GM21576 (cell line): ENCODE results near the gene ZNF396.
A peak's percentile ranks its signal among the peaks of the same experiment; 100 is the strongest.

Source experiments
- ATAC-seq: cut with Tn5 transposase; IDR thresholded peaks from one replicate; pipeline ENCODE4 v1.9.1; 2021; ENCODE audit warnings: mild to moderate bottlenecking, moderate library complexity; ENCODE audit not compliant: unreplicated experiment

The ZNF396 gene

DNA sequence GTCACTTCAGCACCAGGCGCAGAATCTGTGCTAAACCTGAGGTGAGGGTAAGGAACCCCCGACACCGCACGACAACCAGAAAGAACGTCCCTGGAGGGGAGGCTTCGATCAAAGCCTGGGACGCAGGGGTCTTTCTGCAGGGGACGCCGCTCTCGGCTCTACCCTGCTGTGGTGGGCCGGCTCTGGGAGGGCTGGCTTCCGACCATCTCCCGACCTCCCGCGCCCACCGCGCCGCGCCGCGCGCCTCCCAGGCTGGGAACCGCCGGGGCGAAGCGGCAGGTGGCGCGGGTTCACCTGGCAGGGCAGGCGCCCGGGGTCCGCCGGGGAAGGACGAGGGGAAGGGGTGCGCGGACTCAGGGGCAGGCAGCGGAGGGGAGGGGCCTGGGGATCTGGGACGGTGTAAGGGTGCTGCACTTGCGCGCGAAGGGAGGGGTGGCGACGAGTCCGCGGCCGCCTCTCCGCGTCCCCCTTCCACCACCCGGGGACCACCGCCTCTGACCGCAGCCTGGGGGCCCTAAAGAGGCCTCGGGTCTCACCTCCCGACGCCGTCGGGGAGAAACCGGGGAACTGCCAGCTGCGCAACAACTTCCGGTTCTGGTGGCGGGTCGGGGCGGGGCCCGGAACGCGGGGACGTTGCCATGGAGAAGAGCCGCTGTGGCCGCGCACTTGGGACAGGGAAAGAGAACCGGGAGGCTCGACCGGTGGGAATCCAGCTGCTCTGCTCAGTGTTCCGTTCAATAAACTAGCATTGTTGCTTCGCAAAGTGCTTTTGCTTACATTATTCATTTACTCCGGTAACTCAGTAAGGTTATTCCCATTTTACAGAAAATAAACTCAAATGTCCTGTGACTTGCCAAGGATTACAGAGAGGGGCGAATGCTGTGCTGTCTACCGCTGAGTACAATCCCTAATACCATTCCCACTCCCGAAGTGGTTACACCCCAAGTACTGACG is at the start of gene ZNF396:
Gene ZNF396 (minus strand): TSS at position 596 of the 954 bp plus-strand sequence. CDS start 3,045 bp downstream, outside the sequence.
- peak; percentile 78 for ATAC-seq

DNA sequence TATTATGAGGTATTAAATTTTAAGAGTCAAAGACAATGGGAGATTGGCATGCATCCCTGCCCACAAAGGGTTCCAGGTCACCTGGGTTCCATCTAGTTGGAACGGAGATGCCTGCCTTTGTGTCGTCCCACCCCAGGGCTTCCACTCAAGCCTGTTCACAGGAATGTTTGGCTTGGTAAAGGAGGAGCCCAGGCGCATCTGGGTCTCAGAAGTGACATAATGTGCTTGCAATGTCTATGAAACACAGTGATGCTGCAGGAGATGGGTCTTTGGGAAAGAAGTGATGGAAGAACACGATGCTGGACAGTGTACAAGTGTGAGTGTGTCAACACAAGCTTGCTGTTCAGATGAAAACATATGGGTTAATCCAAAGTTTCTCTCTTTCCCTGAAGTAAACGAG is 49.6 kb upstream of the ZNF396 start:
- ATAC-seq: no peak

DNA sequence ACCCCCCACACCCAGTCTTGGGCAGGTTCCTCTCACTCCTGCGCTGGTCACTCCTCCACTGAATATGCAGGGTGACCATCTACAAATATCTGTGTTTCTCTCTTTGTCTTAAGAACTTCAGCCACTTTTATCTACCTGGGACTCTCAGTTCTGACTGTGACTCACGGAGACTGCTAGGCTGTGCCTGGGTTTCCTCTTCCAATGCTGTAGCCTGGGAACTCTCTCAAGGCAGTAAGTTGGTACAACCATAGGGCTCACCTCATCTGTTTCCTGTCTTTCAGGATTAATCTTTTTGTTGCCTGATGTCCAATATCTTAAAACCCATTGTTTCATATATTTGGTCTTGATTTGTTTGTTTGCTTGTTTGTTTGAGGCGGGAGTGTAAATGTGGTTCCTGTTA is 47.2 kb upstream of the ZNF396 start:
- ATAC-seq: no peak

DNA sequence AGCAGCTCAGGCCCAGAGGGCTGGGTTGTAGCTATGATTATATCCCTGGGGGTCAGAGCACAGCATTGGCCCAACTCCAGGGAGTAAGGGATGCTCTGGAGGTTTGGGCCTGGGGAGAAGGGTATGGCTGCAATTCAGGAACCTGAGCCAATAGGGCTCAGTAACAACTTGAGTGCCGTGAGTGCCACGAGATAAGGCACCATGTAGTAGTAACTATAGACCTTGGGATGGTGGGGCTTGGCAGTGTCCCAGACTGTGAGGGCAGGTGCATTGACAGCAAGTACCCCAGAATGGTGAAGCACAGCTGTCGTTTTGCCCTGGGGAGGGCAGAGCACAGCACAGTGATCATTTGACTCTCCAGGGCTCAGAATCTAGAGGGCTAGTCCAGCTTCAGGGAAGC is 45.1 kb upstream of the ZNF396 start:
- ATAC-seq: no peak

DNA sequence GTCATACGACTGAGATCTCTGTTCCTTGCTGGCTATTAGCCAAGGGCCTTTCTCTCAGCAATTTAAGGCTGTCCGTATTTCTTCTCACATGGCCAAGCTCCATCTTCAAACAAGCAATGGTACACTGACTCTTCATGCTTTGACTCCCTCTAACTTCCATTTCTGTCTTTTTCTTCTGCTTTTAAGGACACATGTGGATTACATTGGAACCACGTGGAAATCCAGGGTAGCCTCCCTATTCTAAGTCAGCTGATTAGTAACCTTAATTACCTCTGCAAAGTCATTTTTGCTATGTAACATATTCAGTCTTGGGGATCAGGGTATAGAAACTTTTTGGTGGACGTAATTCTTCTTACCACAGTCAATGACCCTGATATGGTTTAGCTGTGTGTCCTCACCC is 41.5 kb upstream of the ZNF396 start:
- ATAC-seq: no peak

DNA sequence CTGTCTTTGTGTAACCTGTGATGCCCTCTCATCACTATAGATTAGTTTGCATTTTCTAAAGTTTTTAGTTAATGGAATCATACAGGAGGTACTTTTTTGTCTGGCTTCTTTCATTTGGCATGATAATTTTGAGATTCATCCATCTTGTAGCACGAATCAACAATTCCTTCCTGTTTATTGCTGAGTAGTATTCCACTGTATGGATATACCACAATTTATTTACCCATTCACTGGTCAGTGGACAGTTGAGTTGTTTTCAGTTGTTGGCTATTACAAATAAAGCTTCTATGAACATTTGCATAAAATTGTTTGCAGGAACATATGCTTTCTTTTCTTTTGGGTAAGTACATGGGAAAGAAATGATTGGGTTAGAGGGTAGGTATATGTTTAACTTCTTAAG is 40.1 kb upstream of the ZNF396 start:
- ATAC-seq: no peak

DNA sequence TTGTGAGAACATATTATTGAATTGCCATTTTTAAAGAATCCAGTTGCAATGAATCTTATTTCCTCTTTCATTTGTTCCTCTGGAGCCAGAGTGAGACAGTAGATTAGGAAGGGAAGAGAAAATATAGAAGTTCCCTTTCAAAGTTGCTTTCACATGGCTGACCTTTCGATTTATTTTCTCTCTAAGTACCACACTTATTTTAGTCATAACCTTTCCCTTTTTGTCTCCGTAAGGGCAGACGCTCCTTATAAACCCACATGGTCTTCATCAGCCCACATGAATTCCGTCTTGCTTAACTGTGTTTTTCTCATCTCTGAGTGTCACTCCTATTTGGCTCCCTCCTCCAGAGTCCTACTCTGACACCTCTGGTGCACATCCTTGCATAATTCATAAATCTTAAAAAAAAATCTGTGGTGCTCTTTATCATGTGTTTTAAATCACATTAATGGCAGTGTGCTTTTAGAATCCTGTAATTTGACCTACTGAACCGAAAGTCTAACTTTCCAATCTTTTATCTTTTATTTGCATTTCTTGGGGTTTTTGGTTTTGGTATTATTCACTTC is 38.5 kb upstream of the ZNF396 start:
- ATAC-seq: peak; percentile 43

DNA sequence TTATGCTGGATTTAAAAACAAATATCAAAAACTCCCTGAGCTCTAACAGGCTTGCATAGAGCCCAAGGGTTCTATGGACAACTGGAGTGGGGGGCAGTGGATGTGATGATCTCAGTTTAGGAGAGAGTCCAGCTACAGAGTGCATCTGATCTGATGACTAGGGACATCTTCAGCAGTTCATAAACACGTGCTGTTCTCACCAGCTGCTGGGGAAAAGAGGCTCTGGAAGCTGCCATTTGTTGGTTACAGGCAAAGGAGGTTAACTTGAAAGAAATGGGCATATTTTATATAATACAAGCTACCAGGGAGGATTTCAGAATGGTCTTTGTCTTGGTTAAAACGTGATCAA is 36.0 kb upstream of the ZNF396 start:
- ATAC-seq: no peak

DNA sequence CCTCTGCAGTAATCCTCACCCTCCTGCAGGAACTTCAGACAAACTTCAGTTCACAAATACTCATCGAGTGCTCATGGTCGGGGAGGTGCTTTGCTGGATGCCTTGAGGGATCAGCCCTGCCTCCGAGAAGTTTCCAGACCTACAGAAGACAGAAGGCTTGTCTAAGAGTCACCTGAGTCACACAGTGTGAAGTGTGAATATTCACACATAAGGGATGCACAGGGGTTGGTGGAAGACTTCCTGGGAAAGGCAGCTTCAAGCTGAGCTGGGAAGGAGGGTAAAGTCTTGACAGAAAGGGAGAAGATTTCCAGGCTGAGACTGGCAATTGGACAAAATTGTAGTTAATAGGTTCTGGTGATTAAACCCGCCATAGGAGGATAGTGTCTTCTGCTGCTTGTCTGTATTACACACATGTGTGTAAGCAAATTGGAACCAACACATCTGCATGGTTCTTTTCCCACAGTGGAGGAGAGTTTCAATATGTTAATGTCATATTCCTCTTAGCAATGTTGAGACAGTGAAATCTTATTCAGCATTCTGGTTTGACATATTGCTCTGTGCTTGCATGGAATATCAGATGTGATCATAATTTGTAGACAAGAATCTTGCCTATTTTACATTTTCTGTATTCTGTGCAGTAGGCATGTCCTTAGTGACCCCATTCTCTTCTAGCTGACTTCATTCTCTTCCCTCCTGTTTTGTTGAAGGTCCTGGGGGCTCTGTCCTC is 34.7 kb upstream of the ZNF396 start:
- ATAC-seq: no peak

DNA sequence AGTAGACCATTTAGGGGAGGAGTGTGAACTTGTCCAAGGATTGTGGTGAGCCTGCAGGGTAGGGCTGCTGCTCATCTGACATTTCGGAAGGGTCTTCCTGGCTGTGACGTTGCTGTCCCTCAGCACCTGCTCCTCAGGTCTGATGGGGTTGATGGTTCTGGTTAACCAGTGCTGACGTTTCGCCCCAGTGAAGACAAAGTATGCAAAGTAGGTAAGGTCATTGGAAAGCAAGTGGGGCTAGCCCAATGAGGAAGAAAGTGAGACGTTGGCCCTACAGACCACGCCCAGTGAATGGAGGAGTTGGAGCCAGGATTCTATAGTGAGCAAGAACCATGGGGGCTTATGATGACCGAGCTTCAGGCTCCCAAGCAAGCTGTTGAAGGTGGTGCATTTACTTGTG is 33.4 kb upstream of the ZNF396 start:
- no peak for ATAC-seq

DNA sequence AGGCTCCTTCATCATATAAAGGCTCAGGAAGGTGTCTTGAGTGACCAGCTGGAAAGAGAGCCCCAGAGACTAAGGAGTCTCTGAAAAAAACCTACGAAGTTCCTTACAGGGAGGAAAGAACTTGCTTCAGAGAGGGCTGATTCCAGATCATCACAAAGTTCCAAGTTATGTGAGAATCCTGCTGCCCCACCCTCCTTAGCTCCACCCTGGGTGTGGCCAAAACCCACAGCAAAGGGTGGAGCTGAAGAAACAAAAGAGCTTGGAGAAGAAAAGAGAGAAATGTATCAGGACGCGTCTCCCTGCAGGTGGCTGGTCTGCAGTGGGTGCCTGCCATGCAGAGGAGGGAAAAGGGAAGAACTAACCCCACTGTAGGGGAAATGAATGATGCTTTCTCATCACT is 32.8 kb upstream of the ZNF396 start:
- ATAC-seq: no peak

DNA sequence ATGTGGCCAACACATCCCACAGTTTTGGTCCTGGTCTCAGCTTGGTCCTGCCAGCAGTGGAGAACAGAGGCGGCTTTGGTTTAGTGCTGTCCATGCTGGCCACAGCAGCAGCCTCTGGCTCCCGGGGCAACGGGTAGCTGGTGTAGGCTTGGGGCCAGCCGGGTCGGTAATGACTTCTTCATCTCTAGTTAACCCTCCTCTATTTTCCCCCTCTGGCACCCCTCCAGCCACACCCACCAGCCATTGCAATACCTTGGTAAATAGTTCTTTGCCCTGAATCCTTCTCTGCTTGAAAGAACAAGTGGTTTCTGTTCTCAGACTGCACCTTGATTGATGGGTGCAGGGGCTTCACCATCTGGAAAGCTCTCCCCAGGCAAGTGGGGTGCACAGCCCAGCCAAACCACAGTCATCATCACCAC is 31.7 kb upstream of the ZNF396 start:
- no peak for ATAC-seq

DNA sequence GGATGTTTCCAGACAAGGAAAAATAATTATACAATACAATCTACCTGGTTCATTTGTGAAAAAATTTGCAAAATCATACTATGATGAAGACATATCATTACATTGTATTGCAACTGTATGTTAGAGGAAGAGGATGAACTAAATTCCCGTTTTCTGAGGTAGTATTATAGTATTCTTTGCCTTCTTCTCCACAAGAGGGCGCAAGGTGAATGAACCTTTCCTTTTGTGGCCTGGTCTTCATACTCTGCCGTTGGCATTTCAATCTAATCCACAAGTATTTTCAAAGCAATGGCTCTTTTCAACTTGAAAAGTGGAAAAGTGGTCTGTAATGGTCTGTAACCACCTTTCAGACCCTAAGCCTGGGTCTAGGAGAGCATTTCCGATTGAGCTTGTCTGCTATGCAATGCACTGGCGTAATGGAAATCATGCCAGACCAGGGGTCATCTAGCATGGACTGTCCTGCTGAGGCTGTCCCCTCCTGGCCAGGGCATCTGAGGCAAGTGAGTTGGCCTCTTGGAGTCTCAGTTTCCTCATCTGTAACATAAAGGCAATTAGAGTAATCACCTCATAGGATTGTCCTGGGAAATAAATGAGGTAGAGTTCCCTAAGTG is 30.8 kb upstream of the ZNF396 start:
- ATAC-seq: peak; percentile 51

DNA sequence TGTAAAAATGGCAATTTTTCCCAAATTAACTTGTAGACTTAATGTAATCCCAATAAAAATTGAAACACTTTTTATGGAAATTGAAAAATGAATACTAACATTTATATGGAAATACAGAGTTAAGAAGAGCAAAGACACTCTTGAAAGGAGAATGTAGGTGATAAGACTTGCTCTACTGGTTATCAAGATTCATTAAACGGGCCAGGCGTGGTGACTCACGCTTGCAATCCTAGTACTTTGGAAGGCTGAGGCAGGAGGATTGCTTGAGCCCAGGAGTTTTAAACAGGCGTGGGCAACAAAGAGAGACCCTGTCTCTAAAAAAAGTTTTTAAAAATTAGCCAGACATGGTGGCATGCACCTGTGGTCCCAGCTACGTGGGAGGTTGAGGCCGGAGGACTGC is 29.5 kb upstream of the ZNF396 start:
- ATAC-seq: no peak

DNA sequence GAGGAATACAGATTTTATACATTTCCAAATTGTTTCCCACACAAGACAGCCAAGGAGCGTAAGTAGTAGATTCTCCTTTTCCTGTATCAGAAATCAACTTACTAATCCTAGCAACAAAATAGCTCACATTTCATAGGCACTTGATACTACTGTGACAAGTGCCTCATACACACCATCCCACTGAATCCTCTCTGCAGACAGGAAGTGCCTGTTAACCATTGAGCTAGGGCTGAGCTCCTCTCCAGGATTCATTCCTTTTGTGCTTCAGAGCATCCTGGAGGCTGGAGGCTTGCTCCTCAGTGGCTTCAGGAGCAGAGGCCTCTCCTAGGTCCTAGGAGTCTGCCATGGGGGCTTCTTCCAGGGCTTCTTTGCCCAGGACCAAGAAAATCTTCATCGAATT is 20.8 kb upstream of the ZNF396 start:
- ATAC-seq: no peak

DNA sequence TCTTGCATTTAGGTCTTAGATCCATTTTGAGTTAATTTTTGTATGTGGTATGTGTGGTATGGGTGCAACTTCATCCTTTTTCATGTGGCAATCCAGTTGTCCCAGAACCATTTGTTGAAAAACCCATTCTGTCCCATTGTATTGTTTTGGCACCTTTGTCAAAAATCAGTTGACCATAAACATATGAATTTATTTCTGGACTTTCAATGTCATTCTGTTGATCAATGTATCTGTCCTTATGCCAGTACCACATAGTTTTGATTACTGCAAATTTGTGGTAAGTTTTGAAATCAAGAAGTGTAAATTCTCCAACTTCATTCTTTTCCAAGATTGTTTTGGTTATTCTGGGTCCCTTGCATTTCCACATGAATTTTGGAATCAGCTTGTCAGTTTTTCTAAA is 16.6 kb upstream of the ZNF396 start:
- ATAC-seq: no peak

DNA sequence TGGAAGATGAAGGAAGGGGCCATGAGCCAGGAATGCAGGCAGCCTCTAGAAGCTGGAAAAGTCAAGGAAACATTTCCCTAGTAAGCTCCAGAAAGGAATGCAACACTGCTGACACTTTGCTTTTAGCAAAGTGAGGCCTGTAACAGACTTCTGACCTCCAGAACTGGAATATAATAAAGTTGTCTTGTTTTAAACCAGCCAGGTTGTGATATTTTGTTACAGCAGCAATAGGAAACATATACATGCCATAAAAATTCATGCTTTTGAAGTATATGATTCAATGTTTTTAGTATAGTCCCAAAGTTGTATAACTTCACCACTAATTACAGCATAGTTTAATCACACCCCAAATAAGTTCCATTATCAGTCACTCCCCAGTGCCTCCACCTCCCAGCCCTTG is 15.2 kb upstream of the ZNF396 start:
- no peak for ATAC-seq

DNA sequence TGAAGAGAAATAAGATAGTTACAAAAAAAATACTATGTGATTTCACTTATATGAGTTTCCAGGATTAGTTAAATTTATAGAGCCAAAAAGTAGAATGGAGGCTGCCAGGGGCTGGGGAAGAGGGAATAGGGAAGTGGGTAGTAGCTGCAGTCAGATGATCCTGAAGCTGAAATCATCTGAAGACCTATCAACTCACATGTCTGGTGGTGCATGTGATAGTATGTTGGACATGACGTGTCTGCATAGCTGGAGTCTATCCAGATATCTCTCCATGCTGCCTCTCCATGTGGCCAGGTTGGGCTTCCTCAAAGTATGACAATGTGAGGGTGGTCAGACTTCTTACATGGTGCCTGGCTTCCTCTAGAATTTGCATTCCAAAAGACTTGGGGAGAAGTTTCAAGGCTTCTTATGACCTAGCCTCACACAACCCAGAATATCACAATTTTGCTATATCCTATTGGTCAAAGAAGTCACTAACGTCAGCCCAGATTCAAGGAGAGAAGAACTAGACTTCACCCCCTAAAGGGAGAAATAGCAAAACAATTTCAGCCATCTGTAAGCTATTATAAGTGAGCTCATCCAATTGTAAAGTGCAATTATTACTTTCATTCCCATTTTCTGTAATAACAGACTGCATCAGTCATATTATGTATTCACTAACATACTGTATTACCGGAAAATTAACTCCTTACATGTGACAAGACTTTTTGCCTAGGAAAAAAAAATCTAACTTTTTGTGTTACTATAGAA is 14.0 kb upstream of the ZNF396 start:
- no peak for ATAC-seq

DNA sequence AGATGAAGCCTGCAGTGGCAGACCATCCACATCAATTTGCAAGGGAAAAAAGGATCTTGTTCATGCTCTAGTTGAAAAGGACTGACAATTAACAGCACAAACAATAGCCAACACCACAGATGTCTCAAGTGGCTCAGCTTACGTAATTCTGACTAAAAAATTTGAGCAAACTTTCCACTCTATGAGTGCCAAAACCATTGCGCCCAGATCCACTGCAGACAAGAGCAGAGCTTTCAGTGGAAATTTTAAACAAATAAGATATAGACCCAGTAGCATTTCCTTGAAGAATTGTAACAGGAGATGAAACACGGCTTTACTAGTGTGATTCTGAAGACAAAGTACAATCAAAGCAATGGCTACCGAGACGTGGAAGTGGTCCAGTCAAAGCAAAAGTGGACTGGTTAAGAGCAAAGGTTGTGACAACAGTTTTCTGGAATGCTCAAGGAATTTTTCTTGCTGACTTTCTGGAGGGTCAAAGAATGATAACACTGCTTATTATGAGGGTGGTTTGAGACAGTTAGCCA is 12.0 kb upstream of the ZNF396 start:
- no peak for ATAC-seq

DNA sequence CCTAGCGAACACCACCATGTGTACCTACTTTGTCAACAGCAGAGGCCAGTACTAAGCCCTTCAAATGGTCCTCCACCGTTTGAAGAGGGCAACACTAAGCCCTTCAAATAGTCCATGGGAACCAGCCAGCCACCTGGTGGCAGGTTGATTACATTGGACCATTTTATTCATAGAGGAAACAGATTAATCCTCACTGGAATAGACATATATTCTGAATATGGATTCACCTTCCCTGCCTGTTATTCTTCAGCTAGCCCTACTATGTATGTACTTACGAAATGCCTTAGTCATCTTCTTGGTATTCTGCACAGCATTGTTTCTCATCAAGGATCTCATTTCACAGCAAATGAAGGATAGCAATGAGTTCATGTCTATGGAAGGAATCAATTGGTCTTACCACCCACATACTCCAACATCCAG is 10.0 kb upstream of the ZNF396 start:
- ATAC-seq: no peak
